Right lobe of liver (tissue), 4 donors: ENCODE measurements around the gene POSTN.

Experiments used
- CTCF ChIP-seq, 4 donors: fragments of 200-600 bp in 3 of 4; fragments of 450-650 bp in 1 of 4; IDR thresholded peaks; one replicate each; pipeline versions ENCODE4 v1.5.1 to v1.8.0; 2016 to 2022; ENCODE audit warnings: antibody characterized with exemption in 4 of 4, mild to moderate bottlenecking in 2 of 4
- POLR2A ChIP-seq: fragments of 450-650 bp; IDR thresholded peaks from one replicate; pipeline ENCODE4 v1.6.1; 2017; ENCODE audit warnings: antibody characterized with exemption, mild to moderate bottlenecking
- donor health status: DM: no; HTN: no; CAD: no.
- donor health status: DM: no; HTN: no; CAD: no.
- donor health status: DM: no; HTN: yes; CAD: no.

GRCh38 chr13:37627428-37627827 is 28.9 kb upstream of the POSTN start:
- TF ChIP-seq CTCF (IDR thresholded peaks at IDR 0.05) (no peak), POLR2A (no peak)
